ENCODE results near the gene ERC1. TPM values are rescaled to one million over a fixed set of nuclear protein-coding genes. Genes with fewer than 3 reads are reported as not detected.

ERC1 gene
- total RNA-seq, 1 experiment from 2014 or later: 39.4 TPM

- H3K9me3 Mint-ChIP-seq (ENCODE audit: low read depth, unreplicated experiment): no peaks in the 10 kb centered on the region
- H3K27me3 Mint-ChIP-seq (ENCODE audit: unreplicated experiment): no peaks in the 10 kb centered on the region
- no peak for TF ChIP-seq CTCF (IDR thresholded peaks at IDR 0.05; ENCODE audit: unreplicated experiment)
- CTCF ChIA-PET: no interaction called here
- H3K4me3 Mint-ChIP-seq (ENCODE audit: low read depth, unreplicated experiment): no peak overlapping the region
- BruUV-seq (replicated peaks): no TSS peak
- no peaks in the 10 kb centered on the region for H3K36me3 Mint-ChIP-seq (ENCODE audit: insufficient read depth, unreplicated experiment)
- DNase-seq: no peak
- no peaks in the 10 kb centered on the region for H3K4me1 Mint-ChIP-seq (ENCODE audit: low read depth, unreplicated experiment)
- intact Hi-C loops (cut with micrococcal nuclease; ENCODE audit: unreplicated experiment): no loop called here
- no peak overlapping the region for H3K27ac Mint-ChIP-seq (ENCODE audit: unreplicated experiment)
These were observed 383.1 kb downstream of the ERC1 start for GRCh38 chr12:1373901-1374735.

DNA sequence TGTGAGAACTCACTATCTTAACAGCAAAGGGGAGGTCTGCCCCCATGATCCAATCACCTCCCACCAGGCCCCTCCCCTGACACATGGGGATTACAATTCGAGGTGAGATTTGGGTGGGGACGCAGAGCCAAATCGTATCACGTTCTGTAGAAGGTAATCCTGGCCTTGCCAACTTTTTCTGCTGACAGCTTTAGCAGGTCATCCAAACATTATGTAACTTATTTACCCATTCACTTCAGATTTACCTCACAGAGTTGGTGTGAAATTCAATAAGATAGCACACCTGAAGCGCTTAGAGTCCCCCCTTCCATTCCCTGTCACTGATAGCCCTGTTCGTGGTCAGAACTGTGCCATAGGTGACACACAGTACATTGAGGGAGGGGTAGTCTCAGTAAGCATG, 384.3 kb downstream of the ERC1 start:
- intact Hi-C loops (cut with micrococcal nuclease; ENCODE audit: unreplicated experiment): no loop called here
- no TSS peak for BruUV-seq (replicated peaks)
- Mint-ChIP-seq H3K27ac (ENCODE audit: unreplicated experiment) (no peak overlapping the region), H3K4me1 (ENCODE audit: low read depth, unreplicated experiment) (no peaks in the 10 kb centered on the region), H3K4me3 (ENCODE audit: low read depth, unreplicated experiment) (no peak overlapping the region), H3K9me3 (ENCODE audit: low read depth, unreplicated experiment) (no peaks in the 10 kb centered on the region), H3K36me3 (ENCODE audit: insufficient read depth, unreplicated experiment) (no peaks in the 10 kb centered on the region), H3K27me3 (ENCODE audit: unreplicated experiment) (no peaks in the 10 kb centered on the region)
- CTCF ChIA-PET: interaction anchor here (0.7 kb wide), 1 partner anchor 17 kb away, joined by 3 read pairs; no protein-coding TSS in a partner anchor
- no peak for TF ChIP-seq CTCF (IDR thresholded peaks at IDR 0.05; ENCODE audit: unreplicated experiment)
- no peak for DNase-seq

- no peak for TF ChIP-seq CTCF (IDR thresholded peaks at IDR 0.05; ENCODE audit: unreplicated experiment)
- Mint-ChIP-seq H3K9me3 (ENCODE audit: low read depth, unreplicated experiment) (no peaks in the 10 kb centered on the region), H3K4me1 (ENCODE audit: low read depth, unreplicated experiment) (no peaks in the 10 kb centered on the region), H3K36me3 (ENCODE audit: insufficient read depth, unreplicated experiment) (no peaks in the 10 kb centered on the region), H3K27ac (ENCODE audit: unreplicated experiment) (no peak overlapping the region), H3K4me3 (ENCODE audit: low read depth, unreplicated experiment) (no peak overlapping the region), H3K27me3 (ENCODE audit: unreplicated experiment) (no peaks in the 10 kb centered on the region)
- BruUV-seq (replicated peaks): no TSS peak
- CTCF ChIA-PET: no interaction called here
- intact Hi-C loops (cut with micrococcal nuclease; ENCODE audit: unreplicated experiment): no loop called here
- DNase-seq: no peak
These were observed 386.1 kb downstream of the ERC1 start for GRCh38 chr12:1377117-1377516.

DNA sequence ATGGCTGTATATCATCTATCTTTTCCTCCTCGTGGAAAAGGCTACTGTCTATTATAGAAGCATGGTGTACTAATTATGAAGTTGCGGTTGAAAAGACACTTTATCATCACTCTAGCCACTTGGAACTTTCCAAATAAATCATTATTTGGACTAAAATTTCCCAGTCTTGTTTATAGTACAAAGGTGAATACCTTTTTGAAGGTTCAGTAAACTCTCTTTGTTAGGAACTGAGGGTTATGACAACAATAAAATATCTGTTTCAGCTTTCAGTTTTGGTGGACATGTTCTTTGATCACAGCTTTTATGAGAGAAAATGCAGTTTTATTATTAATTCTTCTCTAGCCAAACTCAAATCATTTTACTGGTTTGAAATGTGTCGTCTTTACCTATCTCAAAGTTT, 386.7 kb downstream of the ERC1 start:
- no peak overlapping the region for H3K27ac Mint-ChIP-seq (ENCODE audit: unreplicated experiment)
- no peak for TF ChIP-seq CTCF (IDR thresholded peaks at IDR 0.05; ENCODE audit: unreplicated experiment)
- H3K36me3 Mint-ChIP-seq (ENCODE audit: insufficient read depth, unreplicated experiment): no peaks in the 10 kb centered on the region
- no peaks in the 10 kb centered on the region for H3K27me3 Mint-ChIP-seq (ENCODE audit: unreplicated experiment)
- no peaks in the 10 kb centered on the region for H3K4me1 Mint-ChIP-seq (ENCODE audit: low read depth, unreplicated experiment)
- no peaks in the 10 kb centered on the region for H3K9me3 Mint-ChIP-seq (ENCODE audit: low read depth, unreplicated experiment)
- no peak overlapping the region for H3K4me3 Mint-ChIP-seq (ENCODE audit: low read depth, unreplicated experiment)
- BruUV-seq (replicated peaks): no TSS peak
- intact Hi-C loops (cut with micrococcal nuclease; ENCODE audit: unreplicated experiment): no loop called here
- CTCF ChIA-PET: no interaction called here
- no peak for DNase-seq
